ENCODE results near the gene GRIK2.

Gene GRIK2

DNA sequence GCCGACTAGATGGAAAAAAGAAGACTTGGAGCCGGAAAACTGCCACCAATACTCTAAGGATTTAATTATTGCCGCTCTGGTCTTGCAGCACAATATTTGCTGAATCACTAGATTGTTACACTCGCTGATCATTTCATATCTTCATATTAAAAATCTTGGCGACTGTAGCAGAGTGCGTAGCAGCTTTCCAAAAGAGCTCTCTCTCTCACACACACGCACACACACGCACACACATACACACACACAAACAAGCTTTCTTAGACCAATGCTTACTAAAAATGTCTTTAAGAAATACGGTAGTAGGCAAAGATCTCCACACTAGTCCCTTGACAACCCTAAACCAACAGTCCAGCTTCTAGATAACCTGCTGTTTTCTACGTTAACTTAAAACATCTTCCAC is 7.7 kb downstream of the GRIK2 start:
- DNase-seq = no peak

DNA sequence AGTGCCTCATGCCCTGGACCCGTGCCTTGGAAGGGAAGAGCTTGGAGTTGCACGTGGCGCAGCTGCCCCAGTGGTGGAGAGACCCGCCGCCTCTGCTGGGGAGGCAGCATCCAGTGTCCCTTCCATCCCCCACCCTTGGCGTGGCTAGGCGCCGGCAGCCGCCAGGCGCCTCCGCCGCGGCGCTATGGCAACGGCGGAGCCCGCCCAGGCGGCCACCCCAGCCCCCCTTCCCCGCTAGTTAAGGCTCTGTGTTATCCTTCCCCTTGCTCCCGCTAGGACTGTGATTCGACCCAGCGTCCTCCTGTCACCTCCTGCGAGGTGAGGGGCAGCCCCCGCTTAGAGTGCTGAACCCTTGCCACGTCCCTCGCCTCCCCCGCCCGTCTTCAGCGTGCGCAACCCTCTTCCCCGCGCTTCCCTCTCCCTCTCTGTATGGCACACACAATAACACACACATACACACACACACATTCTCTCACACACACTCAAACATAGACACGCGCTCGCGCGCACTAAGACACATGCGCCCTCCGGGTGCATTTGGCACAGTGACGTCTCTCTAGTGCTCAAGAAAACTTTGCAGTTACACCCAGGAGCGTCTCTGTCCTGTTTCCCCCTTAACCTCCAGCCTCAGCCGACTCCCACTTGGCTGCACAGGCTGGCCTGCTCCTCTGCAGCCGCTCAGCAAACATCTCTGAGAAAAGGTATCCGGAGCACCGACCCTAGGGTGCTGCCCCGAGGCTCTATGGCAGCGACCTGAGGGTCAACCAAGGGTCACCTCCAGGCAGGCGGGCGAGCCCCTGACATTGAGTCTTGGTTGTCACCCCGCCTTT is 8.5 kb downstream of the GRIK2 start:
- DNase-seq = no peak

DNA sequence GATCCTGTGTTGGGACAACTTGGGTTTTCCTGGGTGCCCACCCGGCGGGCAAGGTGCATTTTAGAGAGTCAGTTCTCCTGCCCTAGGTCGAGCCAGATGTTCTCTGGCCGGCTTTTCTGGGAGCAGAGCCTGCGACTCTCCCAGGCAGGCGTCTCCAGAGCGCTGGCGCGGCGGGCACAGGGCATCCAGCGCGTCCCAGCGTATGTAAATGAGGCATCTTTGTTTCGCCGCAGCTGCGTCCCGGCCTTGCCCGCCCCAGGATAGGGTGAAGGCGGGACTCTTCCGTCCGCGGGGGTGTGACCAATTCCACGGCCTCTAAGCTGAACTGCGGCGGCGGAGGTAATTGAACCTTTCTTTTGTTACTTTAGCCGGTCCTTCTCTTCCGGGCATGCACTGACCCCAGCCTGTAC is 9.1 kb downstream of the GRIK2 start:
- no peak for DNase-seq

DNA sequence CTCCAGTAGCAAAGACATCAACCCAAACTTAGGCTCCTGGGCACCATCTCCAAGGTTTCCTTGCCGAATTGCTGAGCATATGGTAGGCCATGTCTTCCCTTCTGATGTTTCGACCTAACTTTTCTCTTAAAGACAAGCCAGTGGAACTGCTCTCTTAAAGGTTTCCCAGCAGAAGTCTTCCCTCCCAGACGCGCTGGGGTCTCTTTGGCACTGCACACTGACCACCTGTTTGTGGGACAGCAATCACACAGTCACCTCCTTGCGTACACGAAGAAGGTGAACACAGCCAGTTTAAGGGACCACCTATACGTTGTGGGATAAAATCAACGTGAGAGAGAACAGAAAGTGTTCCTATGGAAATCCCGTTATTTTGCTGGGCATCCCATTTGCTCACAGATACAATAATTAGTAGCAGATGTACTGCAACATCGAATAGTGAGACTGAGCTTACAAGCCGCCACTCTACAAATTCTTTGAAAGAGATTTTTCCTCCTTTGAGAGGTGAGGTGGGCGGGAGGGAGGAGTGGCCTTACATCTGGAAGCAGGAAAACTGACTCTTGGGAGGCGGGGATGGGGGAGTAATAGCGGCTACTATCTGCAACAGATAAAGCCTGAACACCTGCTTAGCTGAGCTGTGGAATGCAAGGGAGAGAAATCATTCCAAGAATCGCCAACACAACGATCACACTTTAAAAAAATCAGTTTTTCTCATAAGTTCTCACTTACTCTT is 9.9 kb downstream of the GRIK2 start:
- DNase-seq = no peak

DNA sequence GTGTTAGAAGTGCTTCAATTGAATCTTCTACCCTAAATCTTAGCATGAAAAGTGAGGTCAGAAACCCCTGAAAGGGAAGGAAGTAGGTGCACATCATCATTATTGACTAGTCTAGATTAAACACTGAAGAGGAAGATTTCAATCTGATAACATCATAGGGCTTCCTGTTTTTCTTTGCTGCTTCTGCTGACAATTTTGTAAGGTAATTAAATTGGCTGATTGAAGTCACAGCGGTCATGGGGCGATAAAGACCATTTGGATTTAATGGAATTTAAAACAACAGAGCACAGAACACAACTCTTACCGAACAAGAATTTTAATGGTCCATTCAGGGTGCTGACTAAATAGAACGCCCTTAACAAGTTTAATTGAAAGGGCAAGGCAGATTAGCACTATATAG is 11.3 kb downstream of the GRIK2 start:
- no peak for DNase-seq

DNA sequence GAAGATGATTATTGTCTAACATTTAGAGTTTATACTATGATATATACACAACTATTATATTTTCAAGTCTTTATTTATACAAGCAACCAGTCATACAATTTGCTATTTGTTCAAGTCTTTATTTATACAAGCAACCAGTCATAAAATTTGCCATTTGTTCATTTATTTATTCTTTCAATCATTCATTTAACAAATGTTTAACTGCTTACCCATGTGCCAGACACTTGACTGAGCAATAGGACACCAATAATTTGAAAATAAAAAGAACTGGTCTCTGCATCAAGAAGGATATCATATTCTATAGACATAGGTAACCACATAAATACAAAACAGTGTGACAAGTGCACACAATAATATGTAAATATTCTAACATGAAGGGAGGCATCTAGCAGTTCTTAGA is 20.3 kb downstream of the GRIK2 start:
- DNase-seq = no peak

DNA sequence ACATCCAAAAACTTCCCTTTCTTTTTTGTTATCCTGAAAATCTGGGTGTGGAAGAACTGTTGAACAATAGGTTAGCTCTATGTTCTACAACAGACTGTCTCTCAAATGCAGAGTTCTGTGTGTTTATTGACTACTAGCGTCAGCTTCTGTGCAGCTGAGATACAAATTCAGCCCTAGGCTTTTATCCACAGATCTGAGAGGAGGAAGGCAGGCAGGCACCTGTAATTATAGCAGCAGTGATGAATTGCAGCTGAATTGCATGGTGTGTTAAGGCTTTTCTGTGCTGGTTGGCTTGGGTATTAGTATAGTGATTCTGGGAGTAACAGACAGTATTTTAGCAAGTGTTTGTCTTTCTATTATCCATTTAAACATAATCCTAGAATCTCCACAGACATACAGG is 24.4 kb downstream of the GRIK2 start:
- no peak for DNase-seq

DNA sequence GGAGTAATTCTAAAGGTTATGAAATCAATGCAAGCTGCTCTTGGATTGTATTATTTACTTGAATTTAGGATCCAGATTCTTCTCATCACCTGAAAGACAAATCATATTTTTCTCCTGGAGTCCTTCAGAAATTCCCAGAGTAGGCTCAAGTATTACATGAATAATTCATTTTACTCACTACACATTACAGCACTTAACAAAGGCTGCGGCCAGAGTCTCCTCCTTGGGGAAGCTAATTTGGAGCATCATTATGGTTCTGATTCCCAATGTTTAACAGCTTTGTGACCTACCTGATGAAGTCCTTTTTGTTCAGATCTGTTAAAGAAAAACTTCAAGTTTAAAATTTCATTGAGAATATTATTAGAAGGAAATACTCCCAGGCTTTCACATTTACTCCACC is 28.7 kb downstream of the GRIK2 start:
- DNase-seq = no peak

DNA sequence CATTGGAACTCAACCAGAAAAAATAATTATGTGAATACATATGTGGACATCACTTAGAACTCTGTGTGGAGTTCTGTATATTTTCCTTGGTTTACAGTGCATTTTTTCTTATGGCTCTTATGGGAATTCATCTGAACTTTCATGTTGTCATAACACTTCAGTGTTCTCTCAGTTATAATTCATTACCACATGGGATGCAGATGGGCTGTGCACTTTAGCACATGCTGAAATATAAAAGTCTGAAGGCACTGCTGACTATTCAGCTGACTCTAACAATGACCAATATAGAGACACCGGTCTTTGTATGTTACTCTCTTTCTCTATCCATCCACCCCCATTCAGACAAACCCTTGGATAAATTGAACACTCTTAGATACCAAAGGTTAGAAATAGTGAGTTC is 29.3 kb downstream of the GRIK2 start:
- DNase-seq = no peak

DNA sequence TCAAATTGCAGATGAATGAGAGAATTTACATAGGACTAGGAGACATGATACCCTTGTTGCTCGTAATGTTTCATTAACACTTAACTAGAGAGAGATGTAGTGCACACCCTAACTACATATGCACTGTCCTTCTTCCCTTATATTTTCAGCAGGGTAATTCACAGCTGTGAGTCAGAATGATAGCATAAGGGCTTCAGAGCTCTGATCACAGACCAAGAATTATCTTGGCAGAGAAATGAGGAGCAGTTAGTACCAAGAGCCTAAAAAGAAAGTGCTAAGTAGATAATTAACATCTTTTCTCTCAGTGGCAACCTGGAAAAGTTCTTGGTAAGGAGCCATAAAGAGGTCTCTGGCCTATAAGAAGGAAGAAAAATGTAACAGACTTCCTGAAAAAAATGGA is 35.8 kb downstream of the GRIK2 start:
- DNase-seq = no peak

DNA sequence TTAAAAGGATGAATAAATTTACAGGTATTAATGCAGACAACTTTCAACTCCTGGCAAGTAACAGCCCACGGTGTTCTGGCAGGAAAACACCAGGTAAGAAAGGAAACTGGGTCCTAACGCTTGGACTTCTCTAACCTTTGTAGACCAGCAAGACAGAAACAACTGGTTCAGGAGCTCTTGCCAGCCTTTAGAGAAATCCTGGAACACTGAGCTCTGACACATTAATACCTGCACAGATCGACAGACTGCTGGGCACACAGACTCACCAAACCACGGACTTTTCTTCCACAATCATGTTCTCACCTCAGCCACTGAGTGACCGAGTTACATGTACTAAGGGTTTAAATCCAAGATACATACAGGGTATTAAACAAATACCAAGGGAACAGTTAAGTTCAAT is 36.3 kb downstream of the GRIK2 start:
- DNase-seq = no peak

DNA sequence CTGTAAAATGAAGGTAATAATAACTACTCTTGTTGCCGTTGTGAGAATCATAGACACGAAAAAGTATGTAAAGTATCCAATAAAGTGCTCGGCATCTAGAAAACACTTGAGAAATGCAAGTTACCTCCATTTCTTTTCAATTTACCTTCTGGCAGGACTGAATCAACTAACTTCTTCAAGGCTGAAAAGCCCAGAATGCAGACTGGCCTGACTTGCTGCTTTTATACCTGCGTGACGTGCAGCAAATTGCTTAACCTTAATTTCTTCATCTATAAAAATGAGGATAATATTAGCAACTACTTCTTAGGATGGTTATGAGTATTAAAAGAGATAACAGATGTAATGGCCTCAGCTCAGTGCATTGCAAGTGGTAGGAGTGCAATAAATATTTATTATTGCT is 39.6 kb downstream of the GRIK2 start:
- DNase-seq = no peak

DNA sequence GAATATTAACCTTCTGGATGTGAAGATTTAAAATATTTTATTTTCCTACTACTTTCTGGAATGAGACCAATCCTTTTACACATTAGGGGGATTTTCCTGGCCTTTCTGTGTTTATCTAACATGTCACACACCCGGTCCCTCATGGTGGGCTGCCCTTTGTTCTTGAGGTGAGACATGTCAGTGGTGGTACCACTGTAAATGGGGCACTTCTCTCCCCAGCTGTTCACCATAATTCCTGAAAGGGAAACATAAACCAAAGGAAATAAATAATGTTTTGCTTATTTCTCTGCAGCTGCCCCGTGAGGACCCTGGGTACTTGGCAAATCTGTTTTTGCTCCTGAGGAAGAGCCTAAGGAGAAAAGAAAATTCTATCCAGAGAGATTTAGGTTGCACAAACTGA is 41.1 kb downstream of the GRIK2 start:
- no peak for DNase-seq

DNA sequence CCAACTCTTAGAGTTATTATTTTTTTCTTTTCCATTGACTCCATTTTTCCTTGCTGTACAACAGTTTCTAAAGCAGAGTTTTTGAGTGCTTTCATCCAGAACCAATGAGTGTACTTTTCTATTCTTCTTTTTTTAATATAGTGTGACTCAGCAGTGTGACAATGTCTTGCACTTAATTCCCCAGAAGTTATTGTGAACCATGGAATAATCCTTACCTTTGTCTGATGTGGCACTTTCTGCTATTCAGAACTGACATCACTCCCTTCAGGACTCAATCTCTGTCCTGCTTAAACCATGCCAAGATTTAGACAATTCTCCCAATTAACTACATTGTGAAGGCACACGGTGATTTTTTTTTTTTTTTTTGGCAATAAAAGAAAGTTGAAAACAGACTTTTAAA is 41.5 kb downstream of the GRIK2 start:
- no peak for DNase-seq

DNA sequence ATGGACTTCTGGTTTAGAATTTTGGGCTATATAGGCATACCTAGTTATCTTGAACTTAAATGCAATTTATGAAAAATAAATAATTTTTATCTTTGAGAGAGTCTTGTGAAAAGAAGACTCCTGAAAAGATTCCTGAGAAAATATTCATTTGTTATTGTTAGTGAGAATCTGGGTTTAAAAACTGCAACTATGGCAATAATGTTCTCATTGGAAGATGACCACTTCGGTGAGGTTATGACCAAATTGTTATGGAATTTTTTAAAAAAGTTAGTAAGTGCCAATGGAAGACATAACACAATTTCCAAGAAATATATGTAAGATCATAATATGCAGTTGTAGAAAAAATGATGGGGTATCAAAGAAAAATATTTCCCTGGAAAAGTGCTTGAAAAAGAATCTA is 46.3 kb downstream of the GRIK2 start:
- no peak for DNase-seq

DNA sequence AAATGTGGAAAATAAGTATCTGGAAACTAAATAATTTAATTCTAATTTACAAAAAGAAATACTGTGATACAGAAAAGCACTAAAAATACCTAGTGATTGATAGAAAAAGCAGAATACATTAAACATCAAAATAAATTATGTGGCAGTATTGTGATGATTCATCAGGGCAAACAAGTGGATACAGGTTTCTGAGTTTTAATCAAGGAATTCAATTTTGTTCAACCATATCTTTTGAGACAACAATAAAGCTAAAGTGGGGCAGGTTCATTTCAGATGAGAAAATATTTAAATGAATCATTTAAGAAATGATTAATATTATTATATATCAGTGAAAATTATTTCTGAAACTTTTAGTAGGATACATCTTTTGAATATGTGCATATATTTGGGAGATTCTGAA is 49.8 kb downstream of the GRIK2 start:
- no peak for DNase-seq

DNA sequence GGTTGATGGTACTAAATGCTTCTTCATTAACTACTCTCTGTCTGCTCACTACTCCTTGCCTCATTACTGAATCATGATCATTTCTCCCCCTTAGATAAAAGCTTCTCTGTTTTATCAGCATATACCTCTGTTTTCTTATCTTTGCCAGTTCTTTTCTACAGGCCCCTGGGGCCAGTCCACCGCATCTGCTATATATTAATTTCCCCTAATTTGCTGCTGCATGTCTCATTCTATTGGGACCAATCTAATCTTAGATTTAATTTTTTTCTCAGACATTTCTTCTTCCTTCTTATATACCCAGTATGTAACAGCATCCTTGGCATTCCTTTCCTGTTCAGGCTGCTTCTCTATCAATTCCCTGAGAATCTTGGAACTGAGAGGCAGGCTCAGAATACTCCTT is 51.2 kb downstream of the GRIK2 start:
- DNase-seq = no peak

DNA sequence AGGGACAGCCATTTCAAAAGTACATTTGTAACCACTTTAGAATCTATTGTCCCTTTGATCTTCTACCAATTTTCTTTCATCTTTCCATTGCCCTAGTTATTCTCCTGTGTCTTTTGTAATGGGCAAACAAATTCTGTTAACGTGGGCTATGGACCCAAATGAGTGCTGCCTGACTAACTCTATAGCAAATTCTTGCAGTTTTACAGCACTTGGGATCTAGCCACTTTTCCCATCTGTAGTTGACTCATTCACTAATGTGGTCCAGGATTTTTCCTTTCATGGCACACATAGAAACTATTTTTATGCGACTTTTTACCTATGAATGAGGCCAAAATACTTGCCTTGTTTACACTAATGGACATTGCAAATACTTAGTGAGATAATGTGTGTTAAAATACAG is 52.0 kb downstream of the GRIK2 start:
- DNase-seq = no peak

DNA sequence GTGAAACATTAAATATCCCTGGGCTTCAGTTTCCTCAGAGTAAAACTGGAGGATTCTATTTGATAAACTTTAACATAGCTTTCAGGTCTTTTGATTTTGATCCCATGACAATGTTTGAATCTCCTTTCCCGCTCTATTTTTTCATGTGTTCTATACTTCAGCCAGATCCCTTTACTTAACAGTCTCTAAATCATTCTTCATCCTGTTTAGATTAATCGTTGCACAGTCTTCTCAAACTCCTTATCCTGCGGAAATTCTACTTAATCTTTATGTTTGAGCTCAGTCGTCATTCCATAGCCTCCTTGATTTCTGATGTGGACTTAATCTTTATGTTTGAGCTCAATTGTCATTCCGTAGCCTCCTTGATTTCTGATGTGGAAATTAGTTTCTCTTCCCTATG is 57.4 kb downstream of the GRIK2 start:
- DNase-seq = no peak

DNA sequence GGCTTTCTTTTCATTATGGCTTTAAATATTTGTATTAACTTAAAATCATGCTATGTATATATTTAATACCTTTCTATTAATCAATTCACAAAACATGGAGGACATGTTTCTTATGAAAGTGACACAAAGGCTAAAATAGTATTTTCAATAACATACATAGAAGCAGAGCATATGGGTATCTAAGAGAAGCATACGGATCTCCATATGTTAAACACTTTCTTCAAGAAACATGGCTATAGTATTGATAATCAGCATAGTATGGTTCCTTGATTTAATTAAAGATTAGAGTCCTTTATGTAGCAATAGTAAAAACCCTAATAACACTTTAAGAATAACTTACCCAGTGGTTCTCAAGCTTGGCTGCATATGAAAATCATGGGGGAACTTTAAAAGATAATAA is 58.5 kb downstream of the GRIK2 start:
- no peak for DNase-seq

DNA sequence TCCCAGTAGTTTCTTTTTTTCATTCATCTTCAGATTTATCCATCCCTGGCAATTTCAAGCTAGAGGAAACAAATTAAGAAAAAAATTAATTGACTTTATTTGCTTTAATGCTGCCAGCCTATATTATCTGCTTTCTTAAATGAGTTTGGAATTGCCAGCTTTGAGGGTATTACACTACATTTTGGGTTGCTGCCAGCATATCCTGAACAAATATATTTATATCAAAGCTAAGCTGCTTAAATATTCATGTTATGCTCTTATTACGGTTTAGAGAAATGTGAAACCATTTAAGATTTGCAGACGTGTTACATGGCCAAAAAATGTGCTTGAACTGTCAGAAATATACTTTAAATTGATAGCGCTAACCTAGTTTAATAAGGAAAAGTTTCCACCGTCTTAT is 59.7 kb downstream of the GRIK2 start:
- no peak for DNase-seq

DNA sequence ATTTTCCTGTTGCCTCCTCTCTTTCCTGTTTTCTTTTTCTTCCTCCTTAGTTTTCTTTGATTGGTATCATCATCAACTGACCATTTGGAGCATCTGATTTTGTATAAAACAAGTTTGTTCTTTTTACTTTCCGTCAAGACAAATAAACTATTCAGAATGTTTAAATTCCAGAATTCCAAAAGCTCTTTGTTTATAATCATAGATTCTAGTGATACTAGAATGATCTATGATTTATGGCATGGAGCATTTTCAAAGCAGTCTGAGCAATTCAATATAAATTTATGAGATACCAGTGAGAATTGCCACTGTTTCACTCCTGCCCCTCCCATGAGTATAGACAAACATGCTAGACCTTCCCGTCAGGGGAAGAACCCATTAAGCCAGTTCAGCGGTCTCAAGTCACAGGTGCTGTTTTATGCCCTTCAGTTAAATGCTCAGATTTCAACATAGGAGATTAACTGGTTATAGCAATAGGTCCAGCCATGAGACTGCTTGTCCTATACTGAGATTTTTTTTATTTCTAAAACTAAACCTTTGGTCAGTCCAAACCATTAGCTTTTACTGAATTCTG is 60.7 kb downstream of the GRIK2 start:
- DNase-seq = no peak

DNA sequence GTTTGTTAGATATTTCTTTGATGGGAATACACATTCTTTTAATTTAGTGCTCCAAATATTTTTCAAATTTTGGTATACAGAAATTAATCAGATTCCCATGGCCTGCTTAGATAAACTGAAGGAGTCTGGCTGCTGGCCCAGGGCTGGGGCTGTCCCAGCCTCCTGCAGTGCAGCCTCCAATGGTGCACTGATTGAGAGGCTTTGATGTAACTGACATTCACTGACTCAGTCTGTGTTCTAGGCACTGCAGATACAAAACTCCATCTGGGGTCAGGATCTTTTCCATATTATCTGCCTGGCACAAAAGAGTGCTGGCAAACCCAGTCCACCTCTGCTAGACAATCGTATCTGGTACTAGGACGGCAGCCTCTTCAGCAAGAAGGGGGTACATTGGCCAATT is 64.8 kb downstream of the GRIK2 start:
- no peak for DNase-seq

DNA sequence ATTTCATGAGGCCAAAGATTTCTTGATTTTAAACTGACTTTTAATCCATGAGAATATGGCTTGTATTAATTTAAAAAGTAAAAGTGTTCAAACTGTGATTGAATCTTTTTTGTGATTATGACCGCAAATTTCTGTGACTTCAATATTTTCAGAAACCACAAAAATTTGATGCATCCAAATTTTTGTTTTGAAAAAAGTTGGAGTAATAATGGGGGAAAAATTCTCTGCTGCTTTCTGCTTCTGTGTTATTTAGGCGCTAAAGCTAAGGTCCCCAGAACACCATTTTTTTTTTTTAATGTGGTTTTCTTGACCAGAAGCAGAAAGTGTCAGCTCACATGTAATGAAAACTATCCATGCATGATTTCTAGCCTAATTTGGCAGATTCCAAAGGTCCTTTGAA is 65.3 kb downstream of the GRIK2 start:
- no peak for DNase-seq
